HepG2 (cell line): ENCODE data around the gene XPO1. TPM values are rescaled to one million over a fixed set of nuclear protein-coding genes. Genes with fewer than 3 reads are reported as not detected.

Experiments used
- ATAC-seq: fragments of 200-7000 bp; cut with Tn5 transposase; 3 replicates; pipeline ENCODE4 v1.9.1; 2020; ENCODE audit warnings: mild to moderate bottlenecking, moderate library complexity
- BruUV-seq: library from RNA; stranded (reverse); fragments of 400-500 nt; replicated peaks from 2 replicates; lab custom pipeline; 2021; lab: Mats Ljungman, UMichigan
- CTCF ChIA-PET: fragments of 300-600 bp; formaldehyde crosslinking; extraction: SDS; loops from one replicate; lab custom pipeline; 2021; ENCODE audit warnings: low total read pairs, inconsistent platforms, low intra/inter-chr PET ratio; lab: Yijun Ruan, JAX
- POLR2A ChIA-PET: fragments of 350-600 bp; sonication (Branson Sonifier 250); formaldehyde crosslinking; loops from one replicate; lab custom pipeline; 2020; ENCODE audit warnings: antibody characterized with exemption, inconsistent platforms; lab: Yijun Ruan, JAX
- DNase-seq: peaks from one replicate; pipeline ENCODE4 v3.0.0-alpha.2; 2015; ENCODE audit warnings: low spot score
- FAIRE-seq: peaks from 3 replicates; lab custom pipeline; 2011; peaks lifted over from hg19 to GRCh38; lab: Jason Lieb, UNC
- H2AFZ ChIP-seq: one replicate; pipeline ENCODE4 v1.6.1; 2011; ENCODE audit warnings: low read length, inconsistent platforms
- H3K27ac ChIP-seq: fragments of 300-600 bp; 3 replicates; pipeline ENCODE4 v1.8.0; 2011; ENCODE audit warnings: mixed run types, mild to moderate bottlenecking, mixed read lengths, low read length, inconsistent platforms; ENCODE audit not compliant: insufficient read depth; ENCODE audit errors: extremely low read length
- H3K27me3 ChIP-seq, 2 experiments: fragments of 200-600 bp in 1 of 2; 2 replicates in 1 of 2; 3 replicates in 1 of 2; pipeline versions ENCODE4 v1.6.0 to v1.8.0; 2011; ENCODE audit warnings: low read length in 2 of 2, mild to moderate bottlenecking in 2 of 2, moderate library complexity in 2 of 2, inconsistent platforms in 1 of 2; ENCODE audit not compliant: insufficient read depth in 2 of 2, control insufficient read depth in 1 of 2
- H3K36me3 ChIP-seq, 2 experiments: fragments of 200-600 bp in 1 of 2; replicated peaks in 1 of 2; 2 replicates in 1 of 2; 3 replicates in 1 of 2; pipeline versions ENCODE4 v1.5.1 to v1.8.0; 2011; ENCODE audit warnings: low read length in 2 of 2, inconsistent platforms in 1 of 2; ENCODE audit not compliant: insufficient read depth in 2 of 2, control insufficient read depth in 1 of 2
- H3K4me1 ChIP-seq: 2 replicates; pipeline ENCODE4 v1.5.1; 2012; ENCODE audit warnings: low read length, inconsistent platforms; ENCODE audit not compliant: insufficient read depth
- H3K4me2 ChIP-seq: 2 replicates; pipeline ENCODE4 v1.6.0; 2011; ENCODE audit warnings: low read depth, low read length, inconsistent platforms
- H3K4me3 ChIP-seq, 3 experiments: fragments of 200-600 bp in 1 of 3; sonication (generic), shearing (Covaris generic) in 1 of 3; replicated peaks in 1 of 3; 2 replicates each; pipeline ENCODE4 v1.5.1; 2011 to 2016; ENCODE audit warnings: low read length in 3 of 3, inconsistent platforms in 2 of 3, low read depth in 2 of 3, mild to moderate bottlenecking in 2 of 3, control low read depth in 1 of 3, mixed read lengths in 1 of 3; ENCODE audit not compliant: insufficient read depth in 1 of 3
- H3K79me2 ChIP-seq: one replicate; pipeline ENCODE4 v1.6.1; 2011; ENCODE audit warnings: low read length, inconsistent platforms; ENCODE audit not compliant: insufficient read depth
- H3K9ac ChIP-seq: 2 replicates; pipeline ENCODE4 v1.6.0; 2011; ENCODE audit warnings: mild to moderate bottlenecking, low read depth, low read length, inconsistent platforms; ENCODE audit not compliant: insufficient read depth
- H3K9me3 ChIP-seq: 2 replicates; pipeline ENCODE4 v1.5.1; 2012; ENCODE audit warnings: mild to moderate bottlenecking, low read length
- H4K20me1 ChIP-seq: 2 replicates; pipeline ENCODE4 v1.6.0; 2011; ENCODE audit warnings: inconsistent platforms, mild to moderate bottlenecking, low read length, moderate library complexity; ENCODE audit not compliant: insufficient read depth
- ARHGAP35 ChIP-seq: sonication (generic); formaldehyde crosslinking; IDR thresholded peaks from 2 replicates; pipeline ENCODE4 v1.9.0; 2022; ENCODE audit warnings: mild to moderate bottlenecking, inconsistent platforms, moderate library complexity, missing genetic modification reagents, borderline replicate concordance
- SMAD3 ChIP-seq: sonication (generic); formaldehyde crosslinking; IDR thresholded peaks from 2 replicates; pipeline ENCODE4 v1.4.0; 2020; ENCODE audit warnings: missing genetic modification reagents
- WGBS: methylation state at CpG from one replicate; pipeline ENCODE4 v1.1.6; 2017; ENCODE audit warnings: low lambda C conversion rate; 5-methylcytosine and 5-hydroxymethylcytosine counted together
- in situ Hi-C: cut with HindIII; loops from 2 replicates; pipeline ENCODE4 v1.10.0; 2017; ENCODE audit warnings: low pct_unique_long_range_greater_than_20kb; ENCODE audit not compliant: extremely low pct_ligation_motif_present
- intact Hi-C: fragments of 100-400 bp; cut with micrococcal nuclease; formaldehyde crosslinking; loops from one replicate; pipeline ENCODE4 v1.10.0; 2022; ENCODE audit not compliant: unreplicated experiment
- polyA plus RNA-seq, 8 experiments: library from polyadenylated mRNA; depleted of rRNA in 3 of 8; stranded (reverse) in 7 of 8; unstranded in 1 of 8; fragments of >200 nt; fragmentation: Illumina TruSeq in 4 of 8; extraction: Trizol in 4 of 8; gene quantifications; 2 replicates each; pipeline versions ENCODE4 v1.2.1 to v1.2.3, GENCODE V29; 2011 to 2016; ENCODE audit warnings: low read depth in 4 of 8, missing spikeins in 1 of 8, mixed read lengths in 1 of 8; ENCODE audit not compliant: insufficient read depth in 1 of 8
- total RNA-seq, 5 experiments: library from RNA; depleted of rRNA; stranded (reverse); fragments of >200 nt; fragmentation: Illumina TruSeq; extraction: Trizol; gene quantifications; 2 replicates each; pipeline ENCODE4 v1.2.3, GENCODE V29; 2016; ENCODE audit warnings: low read depth in 1 of 5
- TF ChIP-seq, protein P1 (sequence below): sonication (generic); formaldehyde crosslinking; IDR thresholded peaks from 2 replicates; pipeline ENCODE4 v1.4.0; 2020; ENCODE audit warnings: missing genetic modification reagents, borderline replicate concordance

The XPO1 gene
- total and polyA plus RNA-seq, 2 of the 13 experiments (the other 11 are each of a cell fraction or from before 2014, with no cell fraction given), result 67.4 to 212 TPM

DNA sequence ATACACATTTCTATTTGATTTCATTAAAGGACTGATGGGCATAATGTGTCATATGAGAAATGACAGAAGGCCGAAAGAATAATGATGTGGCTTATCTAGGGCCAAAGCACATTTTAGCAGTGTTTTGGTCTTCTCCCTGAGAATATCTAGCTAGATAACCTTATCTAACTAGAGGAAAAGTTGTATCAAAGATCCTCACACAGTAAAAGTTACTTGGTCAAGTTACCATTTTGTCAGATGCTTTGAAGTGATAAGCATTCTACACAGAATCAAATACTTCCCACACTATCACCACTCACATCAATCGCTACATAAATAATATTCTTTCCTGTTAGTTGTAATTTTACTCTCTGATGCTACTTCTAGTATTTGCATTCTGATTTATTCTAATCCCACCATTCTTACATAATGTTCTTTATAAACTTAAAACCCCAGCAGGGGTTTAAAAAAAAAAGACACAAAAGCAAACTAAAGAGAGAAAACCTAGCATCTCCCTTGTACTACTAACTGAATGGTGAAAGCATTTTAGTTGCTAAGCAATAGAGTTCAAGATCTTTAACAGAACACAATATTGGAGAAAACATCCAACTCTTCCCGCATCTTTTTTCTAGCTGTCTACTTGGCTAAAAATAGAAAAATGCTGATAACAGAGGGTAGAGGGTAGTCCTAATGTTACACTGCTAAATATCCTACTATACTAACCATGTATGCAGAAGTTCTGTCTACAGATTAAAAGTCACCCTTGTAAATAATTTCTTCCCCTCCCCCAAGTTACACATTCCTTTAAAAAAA, 8.0 kb downstream of the XPO1 start:
- BruUV-seq, result no TSS peak
- intact Hi-C loops, result loop anchor here (10.0 kb wide), 1 partner anchor 235 kb away; no protein-coding TSS in a partner anchor
- in situ Hi-C loops, result no loop called here
- H3K79me2 ChIP-seq, result peaks cover 99% of the 10 kb centered on the region
- no peak overlapping the region for H3K4me3 ChIP-seq
- H3K36me3 ChIP-seq, result peaks cover 8 to 39% of the 10 kb centered on the region in 2 experiments
- no peaks in the 10 kb centered on the region for H3K27me3 ChIP-seq
- POLR2A ChIA-PET, result interaction anchor here (0.5 kb wide), 1 partner anchor 10 kb away, joined by 5 read pairs; no protein-coding TSS in a partner anchor
- H3K4me1 ChIP-seq, result peaks cover 52% of the 10 kb centered on the region
- FAIRE-seq, result no peak
- WGBS, result 98% methylated on average over 3 of the region's 3 CpGs
- H2AFZ ChIP-seq, result no peak overlapping the region
- H3K9me3 ChIP-seq, result no peaks in the 10 kb centered on the region
- no peak overlapping the region for H3K4me2 ChIP-seq
- TF ChIP-seq, protein P1, sequence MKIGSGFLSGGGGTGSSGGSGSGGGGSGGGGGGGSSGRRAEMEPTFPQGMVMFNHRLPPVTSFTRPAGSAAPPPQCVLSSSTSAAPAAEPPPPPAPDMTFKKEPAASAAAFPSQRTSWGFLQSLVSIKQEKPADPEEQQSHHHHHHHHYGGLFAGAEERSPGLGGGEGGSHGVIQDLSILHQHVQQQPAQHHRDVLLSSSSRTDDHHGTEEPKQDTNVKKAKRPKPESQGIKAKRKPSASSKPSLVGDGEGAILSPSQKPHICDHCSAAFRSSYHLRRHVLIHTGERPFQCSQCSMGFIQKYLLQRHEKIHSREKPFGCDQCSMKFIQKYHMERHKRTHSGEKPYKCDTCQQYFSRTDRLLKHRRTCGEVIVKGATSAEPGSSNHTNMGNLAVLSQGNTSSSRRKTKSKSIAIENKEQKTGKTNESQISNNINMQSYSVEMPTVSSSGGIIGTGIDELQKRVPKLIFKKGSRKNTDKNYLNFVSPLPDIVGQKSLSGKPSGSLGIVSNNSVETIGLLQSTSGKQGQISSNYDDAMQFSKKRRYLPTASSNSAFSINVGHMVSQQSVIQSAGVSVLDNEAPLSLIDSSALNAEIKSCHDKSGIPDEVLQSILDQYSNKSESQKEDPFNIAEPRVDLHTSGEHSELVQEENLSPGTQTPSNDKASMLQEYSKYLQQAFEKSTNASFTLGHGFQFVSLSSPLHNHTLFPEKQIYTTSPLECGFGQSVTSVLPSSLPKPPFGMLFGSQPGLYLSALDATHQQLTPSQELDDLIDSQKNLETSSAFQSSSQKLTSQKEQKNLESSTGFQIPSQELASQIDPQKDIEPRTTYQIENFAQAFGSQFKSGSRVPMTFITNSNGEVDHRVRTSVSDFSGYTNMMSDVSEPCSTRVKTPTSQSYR (CRISPR knock-in tag), result 0 out of 2 replicates have a peak, but pooled peaks have one; percentile 11
- no peak for TF ChIP-seq SMAD3 (CRISPR knock-in tag)
- CTCF ChIA-PET, result no interaction called here
- H3K9ac ChIP-seq, result no peak overlapping the region
- ATAC-seq, result no peak; the same call in 2 of the 3 replicates
- H4K20me1 ChIP-seq, result peaks cover 50% of the 10 kb centered on the region
- H3K27ac ChIP-seq, result peak overlapping the region; percentile 1
- DNase-seq, result no peak

DNA sequence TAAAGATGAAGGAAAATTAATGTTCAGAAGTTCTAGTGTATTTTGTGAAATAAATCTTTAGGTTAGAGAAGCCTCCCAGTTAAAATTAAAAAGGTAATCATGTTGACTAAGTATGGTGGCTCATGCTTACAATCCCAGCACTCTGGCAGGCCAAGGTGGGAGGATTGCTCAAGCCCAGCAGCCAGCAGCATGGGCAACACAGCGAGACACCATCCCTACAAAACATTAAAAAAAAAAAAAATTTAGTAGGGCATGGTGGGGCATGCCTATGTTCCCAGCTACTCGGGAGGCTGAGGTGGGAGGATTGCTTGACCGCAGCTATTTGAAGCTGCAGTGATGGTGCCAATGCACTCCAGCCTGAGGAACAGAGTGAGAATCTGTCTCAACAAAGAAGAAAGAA, 17.9 kb downstream of the XPO1 start:
- in situ Hi-C loops, result no loop called here
- WGBS, result 96% methylated on average over 3 of the region's 3 CpGs
- DNase-seq (no peak), FAIRE-seq (no peak), ATAC-seq (no peak)
- Histone ChIP-seq H4K20me1 (peaks cover 8% of the 10 kb centered on the region; the same call in 1 of the 2 replicates), H3K4me1 (no peaks in the 10 kb centered on the region), H2AFZ (no peak overlapping the region), H3K27me3 (no peaks in the 10 kb centered on the region), H3K4me2 (no peak overlapping the region), H3K4me3 (no peak overlapping the region), H3K27ac (no peak overlapping the region), H3K9ac (no peak overlapping the region), H3K79me2 (peaks cover 90% of the 10 kb centered on the region), H3K36me3 (peaks cover 18 to 80% of the 10 kb centered on the region in 2 experiments), H3K9me3 (no peaks in the 10 kb centered on the region)
- no peak for TF ChIP-seq ARHGAP35 (CRISPR knock-in tag)
- intact Hi-C loops, result no loop called here
- BruUV-seq, result no TSS peak
- ChIA-PET POLR2A (interaction anchor here (0.7 kb wide), 1 partner anchor 10 kb away, joined by 5 read pairs; no protein-coding TSS in a partner anchor), CTCF (no interaction called here)
